Measurements from ENCODE around the gene TMEM207. TPM values are rescaled to one million over a fixed set of nuclear protein-coding genes. Genes with fewer than 3 reads are reported as not detected.

The TMEM207 gene
- total and polyA plus RNA-seq, 2 of the 8 experiments (the other 6 are each of a cell fraction or from before 2014, with no cell fraction given), result not detected

DNA sequence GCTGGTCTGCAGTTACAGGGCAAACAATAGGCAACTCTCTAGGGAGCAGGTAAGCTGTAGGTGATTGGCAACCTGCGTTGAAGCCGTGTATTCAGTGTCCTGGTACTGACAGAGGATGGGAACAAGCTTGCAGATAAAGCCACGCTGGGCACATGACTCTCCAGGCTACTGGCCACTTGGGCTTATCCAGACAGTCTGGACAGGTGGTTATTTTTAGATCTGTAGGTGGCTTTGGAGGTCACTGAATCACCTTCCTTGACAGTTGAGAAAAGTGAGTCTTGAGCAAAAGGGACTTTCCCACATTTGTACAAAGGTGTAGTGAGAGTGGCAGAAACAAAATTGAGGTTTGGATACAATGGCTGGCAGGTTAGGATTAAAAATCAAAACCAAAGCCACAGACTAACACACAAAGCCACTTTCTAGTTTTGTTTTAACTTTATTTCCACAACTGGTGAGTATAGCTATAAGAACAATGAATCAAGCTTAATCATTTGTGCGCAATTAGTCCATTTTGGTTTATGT is 41.9 kb upstream of the TMEM207 start:
- FAIRE-seq, result no peak
- H3K4me1 ChIP-seq (replicated peaks in 1 of 4; ENCODE audit: control insufficient read depth in 3 of 4, insufficient read depth in 4 of 4, low read length in 3 of 4), result no peaks in the 10 kb centered on the region

More for the DNA sequence above, 41.9 kb upstream of the TMEM207 start:
- Histone ChIP-seq H3K4ac (replicated peaks; ENCODE audit: insufficient read length, low read depth, low read length) (no peak overlapping the region), H2BK120ac (replicated peaks; ENCODE audit: low read depth, low read length) (no peak overlapping the region), H4K8ac (ENCODE audit: extremely low read depth, insufficient read depth, low read length) (no peak overlapping the region), H3K36me3 (ENCODE audit: control insufficient read depth in 2 of 4, insufficient read depth in 4 of 4, low read length in 3 of 4) (no peaks in the 10 kb centered on the region), H2AK5ac (ENCODE audit: low read depth, low read length) (no peak overlapping the region), H3K9ac (replicated peaks in 1 of 4; ENCODE audit: extremely low read depth in 1 of 4, low read depth in 3 of 4, low read length in 3 of 4) (no peak overlapping the region), H3K79me2 (ENCODE audit: control insufficient read depth in 1 of 2, insufficient read depth in 2 of 2, low read length in 2 of 2) (no peaks in the 10 kb centered on the region), H3K27me3 (replicated peaks in 1 of 4; ENCODE audit: control insufficient read depth in 3 of 4, extremely low read depth in 1 of 4, insufficient read depth in 3 of 4, low read length in 3 of 4) (no peaks in the 10 kb centered on the region), H3K23me2 (ENCODE audit: low read depth, low read length) (no peaks in the 10 kb centered on the region; the same call in 1 of the 2 replicates), H2BK20ac (ENCODE audit: low read length) (no peak overlapping the region), H3K4me3 (ENCODE audit: extremely low read depth in 1 of 4, insufficient read depth in 2 of 4, low read depth in 3 of 4, low read length in 4 of 4) (no peak overlapping the region), H3K79me1 (ENCODE audit: low read depth, low read length) (no peaks in the 10 kb centered on the region), H2BK15ac (ENCODE audit: low read length) (no peak overlapping the region), H2BK5ac (ENCODE audit: low read depth, low read length) (no peak overlapping the region), H4K5ac (ENCODE audit: insufficient read length, low read depth, low read length) (no peak overlapping the region), H4K20me1 (replicated peaks in 1 of 2; ENCODE audit: control insufficient read depth in 1 of 2, insufficient read depth in 2 of 2, low read length in 2 of 2) (no peaks in the 10 kb centered on the region), H2AFZ (ENCODE audit: low read length) (no peak overlapping the region), H2BK12ac (ENCODE audit: low read depth, low read length) (no peak overlapping the region), H3K18ac (ENCODE audit: extremely low read depth, low read length) (no peak overlapping the region), H3K27ac (ENCODE audit: low read depth, low read length) (no peak overlapping the region), H3K56ac (replicated peaks; ENCODE audit: insufficient read length, low read depth, low read length) (no peak overlapping the region), H3K14ac (ENCODE audit: insufficient read length) (no peak overlapping the region), H3K23ac (ENCODE audit: insufficient read length) (no peak overlapping the region), H3K4me2 (ENCODE audit: insufficient read depth in 1 of 2, low read depth in 2 of 2, low read length in 2 of 2) (no peak overlapping the region), H3K9me3 (ENCODE audit: insufficient read depth in 2 of 2, low read depth in 1 of 2, low read length in 1 of 2) (no peaks in the 10 kb centered on the region), H4K91ac (replicated peaks; ENCODE audit: insufficient read length, low read length) (no peak overlapping the region)
- TF ChIP-seq CBX8 (IDR thresholded peaks at IDR 0.05; ENCODE audit: borderline replicate concordance, low read depth, low read length) (no peak), POLR2A (IDR thresholded peaks at IDR 0.05; ENCODE audit: control extremely low read depth in 1 of 2, low read depth in 2 of 2, low read length in 2 of 2) (no peak), KDM5A (IDR thresholded peaks at IDR 0.05; ENCODE audit: low read length) (no peak), SUZ12 (IDR thresholded peaks at IDR 0.05; ENCODE audit: low read length) (no peak)
- no peak for DNase-seq (ENCODE audit: low read depth in 1 of 2, low spot score in 2 of 2)
- WGBS, 2 experiments (ENCODE audit: extremely low coverage in 1 of 2, insufficient coverage in 1 of 2, insufficient read length in 1 of 2, insufficient replicate concordance in 2 of 2, low coverage in 1 of 2, low lambda C conversion rate in 2 of 2, missing lambda C conversion rate in 1 of 2), result 79% methylated on average over 4 of the region's 4 CpGs; no CpG with 5 or more reads in 1 of the 2 experiments
- CTCF ChIA-PET (ENCODE audit: partially characterized antibody), result interaction anchor here (0.6 to 1.4 kb wide), 5 partner anchors 13 to 1048 kb away, joined by 3 to 4 read pairs (median 3); partner anchors contain the start of gene IL1RAP
- POLR2A ChIA-PET (ENCODE audit: partially characterized antibody), result no interaction called here

All from H1 (cell line).